Calu3 (cell line): ENCODE measurements around the gene INVS. TPM values are rescaled to one million over a fixed set of nuclear protein-coding genes. Genes with fewer than 3 reads are reported as not detected.

ENCODE experiments used
- BruUV-seq: library from RNA; stranded (reverse); fragments of 400-500 nt; replicated peaks from 2 replicates; lab custom pipeline; 2021; lab: Mats Ljungman, UMichigan
- CTCF ChIA-PET: fragments of 300-600 bp; sonication (Branson Sonifier 250); formaldehyde crosslinking; loops from one replicate; lab custom pipeline; 2022; ENCODE audit warnings: antibody characterized with exemption; lab: Charles Lee
- DNase-seq: peaks from one replicate; pipeline ENCODE4 v3.0.0; 2022
- H3K27ac Mint-ChIP-seq: one replicate; pipeline ENCODE4 v1.8.0; 2022; ENCODE audit warnings: mixed read lengths; ENCODE audit not compliant: unreplicated experiment
- H3K27me3 Mint-ChIP-seq: one replicate; pipeline ENCODE4 v1.8.0; 2022; ENCODE audit warnings: mixed read lengths; ENCODE audit not compliant: unreplicated experiment
- H3K36me3 Mint-ChIP-seq: one replicate; pipeline ENCODE4 v1.8.0; 2022; ENCODE audit warnings: mild to moderate bottlenecking, moderate library complexity, mixed read lengths; ENCODE audit not compliant: insufficient read depth, unreplicated experiment
- H3K4me1 Mint-ChIP-seq: one replicate; pipeline ENCODE4 v1.8.0; 2022; ENCODE audit warnings: mild to moderate bottlenecking, low read depth, mixed read lengths; ENCODE audit not compliant: unreplicated experiment
- H3K4me3 Mint-ChIP-seq: one replicate; pipeline ENCODE4 v1.8.0; 2022; ENCODE audit warnings: mild to moderate bottlenecking, low read depth, moderate library complexity, mixed read lengths; ENCODE audit not compliant: unreplicated experiment
- H3K9me3 Mint-ChIP-seq: one replicate; pipeline ENCODE4 v1.8.0; 2022; ENCODE audit warnings: low read depth, mixed read lengths; ENCODE audit not compliant: unreplicated experiment
- CTCF ChIP-seq: fragments of 200-600 bp; IDR thresholded peaks from one replicate; pipeline ENCODE4 v1.8.0; 2022; ENCODE audit warnings: antibody characterized with exemption; ENCODE audit not compliant: unreplicated experiment
- intact Hi-C: fragments of 100-400 bp; cut with micrococcal nuclease; formaldehyde crosslinking; loops from one replicate; pipeline ENCODE4 v1.10.0; 2022; ENCODE audit not compliant: unreplicated experiment
- total RNA-seq: library from RNA; stranded (reverse); gene quantifications from 2 replicates; pipeline ENCODE4 v1.2.3, GENCODE V29; 2022

INVS gene
- total RNA-seq, 1 experiment from 2014 or later = 12.4 TPM

GRCh38 chr9:100308965-100309564, 210.0 kb downstream of the INVS start:
- Mint-ChIP-seq H3K4me1 (no peaks in the 10 kb centered on the region), H3K36me3 (peaks cover 11% of the 10 kb centered on the region), H3K4me3 (no peak overlapping the region), H3K27ac (no peak overlapping the region), H3K9me3 (peaks cover 2% of the 10 kb centered on the region), H3K27me3 (no peaks in the 10 kb centered on the region)
- no peak for DNase-seq
- CTCF ChIA-PET = no interaction called here
- no TSS peak for BruUV-seq
- intact Hi-C loops = no loop called here
- no peak for TF ChIP-seq CTCF

GRCh38 chr9:100309992-100310391, 210.9 kb downstream of the INVS start:
- intact Hi-C loops = no loop called here
- BruUV-seq = no TSS peak
- Mint-ChIP-seq H3K9me3 (peaks cover 2% of the 10 kb centered on the region), H3K4me1 (no peaks in the 10 kb centered on the region), H3K4me3 (no peak overlapping the region), H3K27me3 (no peaks in the 10 kb centered on the region), H3K27ac (no peak overlapping the region), H3K36me3 (peaks cover 18% of the 10 kb centered on the region)
- TF ChIP-seq CTCF = no peak
- CTCF ChIA-PET = no interaction called here
- no peak for DNase-seq

GRCh38 chr9:100315561-100315960, 216.5 kb downstream of the INVS start:
- Mint-ChIP-seq H3K27ac (no peak overlapping the region), H3K36me3 (peaks cover 30% of the 10 kb centered on the region), H3K9me3 (peaks cover 2% of the 10 kb centered on the region), H3K4me1 (peaks cover 8% of the 10 kb centered on the region), H3K4me3 (no peak overlapping the region), H3K27me3 (no peaks in the 10 kb centered on the region)
- no TSS peak for BruUV-seq
- DNase-seq = no peak
- no peak for TF ChIP-seq CTCF
- intact Hi-C loops = no loop called here
- CTCF ChIA-PET = no interaction called here

- Mint-ChIP-seq H3K27me3 (no peaks in the 10 kb centered on the region), H3K4me3 (no peak overlapping the region), H3K4me1 (peaks cover 8% of the 10 kb centered on the region), H3K36me3 (peaks cover 30% of the 10 kb centered on the region), H3K27ac (no peak overlapping the region), H3K9me3 (no peaks in the 10 kb centered on the region)
- intact Hi-C loops = no loop called here
- DNase-seq = no peak
- no TSS peak for BruUV-seq
- CTCF ChIA-PET = no interaction called here
- TF ChIP-seq CTCF = no peak
Measured at GRCh38 chr9:100317706-100318105, 218.7 kb downstream of the INVS start.
